Measurements from ENCODE around the gene KRT17. TPM values are rescaled to one million over a fixed set of nuclear protein-coding genes. Genes with fewer than 3 reads are reported as not detected.

Gene KRT17
- total and polyA plus RNA-seq, 2 of the 4 experiments (the other 2 are of a cell fraction): 2.5 to 4.6 TPM

DNA sequence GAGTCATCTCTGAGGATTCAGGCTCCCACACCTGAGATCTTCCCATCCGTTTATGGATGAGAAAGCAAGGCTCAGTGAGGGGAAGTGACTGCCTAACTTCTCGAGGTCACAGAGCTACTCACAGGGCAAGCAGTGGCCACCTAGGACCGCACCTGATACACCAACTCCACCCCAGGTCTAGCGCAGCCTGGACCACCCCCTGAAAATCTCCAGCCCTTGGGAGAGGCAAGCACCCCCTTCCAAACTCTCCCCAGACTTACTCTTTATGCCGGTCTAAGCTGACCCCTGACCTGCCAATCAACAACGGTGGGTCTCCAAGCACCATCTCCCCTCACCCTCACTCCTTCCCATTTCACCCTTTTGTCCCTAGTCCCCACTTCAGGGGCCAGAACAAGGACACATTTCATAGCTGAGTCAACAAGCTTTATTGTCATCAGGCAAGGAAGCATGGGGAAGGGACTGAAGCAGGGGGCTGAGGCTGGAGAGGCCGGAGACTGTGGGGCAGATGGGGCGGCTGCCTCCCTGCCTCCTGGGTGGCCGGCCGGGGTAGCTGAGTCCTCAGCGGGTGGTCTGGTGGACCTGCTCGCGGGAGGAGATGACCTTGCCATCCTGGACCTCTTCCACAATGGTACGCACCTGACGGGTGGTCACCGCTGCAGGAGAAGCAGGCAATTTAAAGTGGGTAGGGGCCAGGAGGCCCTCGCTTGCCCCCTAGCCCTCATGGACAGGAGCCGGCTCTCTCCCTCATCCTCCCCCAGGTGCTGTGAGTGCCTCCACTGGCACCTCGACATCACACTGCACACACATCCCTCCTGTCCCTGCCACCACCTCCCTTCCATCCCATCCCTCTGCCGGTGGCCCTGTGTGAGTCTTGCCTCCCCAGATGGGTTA, 5.1 kb downstream of the KRT17 start (continued):
- no peak for TF ChIP-seq CEBPB (IDR thresholded peaks at IDR 0.05; ENCODE audit: low read depth, low read length)

GRCh38 chr17:41618341-41619035, 5.9 kb downstream of the KRT17 start:
- no TSS peak for BruUV-seq (replicated peaks)
- intact Hi-C loops (cut with micrococcal nuclease): no loop called here
- no peak for ATAC-seq (ENCODE audit: low read depth)

More at GRCh38 chr17:41618341-41619035, 5.9 kb downstream of the KRT17 start:
- Histone ChIP-seq H2AK9ac (replicated peaks; ENCODE audit: low read depth, low read length, poor library complexity) (no peak overlapping the region), H2BK5ac (ENCODE audit: low read depth, low read length, poor library complexity, severe bottlenecking) (no peak overlapping the region), H3K9me1 (ENCODE audit: insufficient read depth, low read length) (no peaks in the 10 kb centered on the region), H2BK15ac (ENCODE audit: low read depth, low read length) (no peak overlapping the region), H4K8ac (ENCODE audit: low read depth in 2 of 2, low read length in 2 of 2) (no peak overlapping the region), H3K9me3 (ENCODE audit: control insufficient read depth, insufficient read depth, low read length) (no peaks in the 10 kb centered on the region), H3K4me3 (ENCODE audit: insufficient read depth, low read depth, low read length) (no peak overlapping the region), H4K20me1 (ENCODE audit: insufficient read depth, low read length) (no peaks in the 10 kb centered on the region), H3K23ac (ENCODE audit: low read depth, low read length) (no peak overlapping the region), H3K36me3 (ENCODE audit: control insufficient read depth, insufficient read depth, low read length) (no peaks in the 10 kb centered on the region), H3K4ac (ENCODE audit: low read depth, low read length) (no peak overlapping the region), H3K14ac (replicated peaks; ENCODE audit: low read depth, low read length) (no peak overlapping the region), H2BK20ac (ENCODE audit: low read depth, low read length) (no peak overlapping the region), H4K91ac (ENCODE audit: insufficient read depth, low read depth, low read length) (no peak overlapping the region), H2AFZ (replicated peaks; ENCODE audit: low read length, poor library complexity) (no peak overlapping the region), H2BK120ac (ENCODE audit: low read depth, low read length) (no peak overlapping the region), H3K27ac (ENCODE audit: insufficient read depth, low read length) (no peak overlapping the region), H4K5ac (ENCODE audit: low read depth, low read length) (no peak overlapping the region), H3K27me3 (ENCODE audit: control insufficient read depth, insufficient read depth, low read length) (peaks cover 42% of the 10 kb centered on the region), H3K4me1 (ENCODE audit: control insufficient read depth, insufficient read depth, low read length) (no peaks in the 10 kb centered on the region), H2AK5ac (ENCODE audit: low read depth, low read length) (no peak overlapping the region), H3K56ac (ENCODE audit: extremely low read depth, insufficient read depth, low read length) (no peak overlapping the region), H3K9ac (ENCODE audit: low read depth, low read length) (no peak overlapping the region), H3K79me1 (ENCODE audit: low read depth in 1 of 2, low read length in 2 of 2) (no peaks in the 10 kb centered on the region), H3K4me2 (ENCODE audit: low read depth, low read length) (no peak overlapping the region), H3K18ac (ENCODE audit: low read depth, low read length) (no peak overlapping the region)
- CTCF ChIA-PET: no interaction called here
- no peak for DNase-seq
- dilution Hi-C loops (cut with HindIII; ENCODE audit: low sequenced_read_pairs, unreplicated experiment): no loop called here
- TF ChIP-seq NFE2L2 (IDR thresholded peaks at IDR 0.05; ENCODE audit: low read depth, low read length) (no peak), MXI1 (IDR thresholded peaks at IDR 0.05; ENCODE audit: borderline replicate concordance, low read depth, low read length) (no peak), FOS (IDR thresholded peaks at IDR 0.05; ENCODE audit: low read depth, low read length) (no peak), RCOR1 (IDR thresholded peaks at IDR 0.05; ENCODE audit: insufficient replicate concordance, low read length) (no peak), CEBPB (IDR thresholded peaks at IDR 0.05; ENCODE audit: low read depth, low read length) (no peak), ELK1 (IDR thresholded peaks at IDR 0.05; ENCODE audit: borderline replicate concordance, low read depth, low read length) (no peak)
- TF ChIP-seq, protein P1, sequence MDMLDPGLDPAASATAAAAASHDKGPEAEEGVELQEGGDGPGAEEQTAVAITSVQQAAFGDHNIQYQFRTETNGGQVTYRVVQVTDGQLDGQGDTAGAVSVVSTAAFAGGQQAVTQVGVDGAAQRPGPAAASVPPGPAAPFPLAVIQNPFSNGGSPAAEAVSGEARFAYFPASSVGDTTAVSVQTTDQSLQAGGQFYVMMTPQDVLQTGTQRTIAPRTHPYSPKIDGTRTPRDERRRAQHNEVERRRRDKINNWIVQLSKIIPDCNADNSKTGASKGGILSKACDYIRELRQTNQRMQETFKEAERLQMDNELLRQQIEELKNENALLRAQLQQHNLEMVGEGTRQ (IDR thresholded peaks at IDR 0.05; ENCODE audit: low read depth, low read length): no peak
- POLR2A ChIA-PET (ENCODE audit: unreplicated experiment): no interaction called here
- in situ Hi-C loops (cut with MboI; ENCODE audit: low sequenced_read_pairs): no loop called here
- WGBS, 2 experiments (ENCODE audit: extremely low coverage in 2 of 2, insufficient read length in 1 of 2): 60% methylated on average over 5 of the region's 13 CpGs; no CpG with 5 or more reads in 1 of the 2 experiments

Data from IMR-90 (cell line).